Suprapubic skin (tissue), 4 donors: Measurements from ENCODE around the gene ARPP19. TPM values are rescaled to one million over a fixed set of nuclear protein-coding genes. Genes with fewer than 3 reads are reported as not detected.

ENCODE experiments used
- DNase-seq, 2 donors: peaks; one replicate each; pipeline ENCODE4 v3.0.0-alpha.2; 2019; ENCODE audit warnings: low spot score in 2 of 2
- H3K27ac ChIP-seq: fragments of 200-600 bp; sonication (generic); one replicate; pipeline ENCODE4 v1.5.1; 2019
- H3K27me3 ChIP-seq: fragments of 200-600 bp; sonication (generic); one replicate; pipeline ENCODE4 v1.5.1; 2019
- H3K36me3 ChIP-seq: fragments of 200-600 bp; sonication (generic); one replicate; pipeline ENCODE4 v1.5.1; 2019
- H3K4me1 ChIP-seq: fragments of 200-600 bp; sonication (generic); one replicate; pipeline ENCODE4 v1.5.1; 2019
- H3K4me3 ChIP-seq: fragments of 200-600 bp; sonication (generic); one replicate; pipeline ENCODE4 v1.5.1; 2019; ENCODE audit warnings: mild to moderate bottlenecking
- H3K9me3 ChIP-seq: fragments of 200-600 bp; sonication (generic); one replicate; pipeline ENCODE4 v1.5.1; 2019
- CTCF ChIP-seq, 2 donors: fragments of 200-600 bp in 1 of 2; fragments of 450-650 bp in 1 of 2; sonication (generic) in 1 of 2; IDR thresholded peaks; one replicate each; pipeline ENCODE4 v1.5.1; 2016 to 2019; ENCODE audit warnings: antibody characterized with exemption in 2 of 2, mild to moderate bottlenecking in 1 of 2, moderate library complexity in 1 of 2
- EP300 ChIP-seq: sonication (generic); formaldehyde crosslinking; IDR thresholded peaks from one replicate; pipeline ENCODE4 v1.6.1; 2017; ENCODE audit warnings: antibody characterized with exemption
- POLR2A ChIP-seq, 2 donors: fragments of 450-650 bp; IDR thresholded peaks; one replicate each; pipeline ENCODE4 v1.6.1; 2017; ENCODE audit warnings: antibody characterized with exemption in 2 of 2, mild to moderate bottlenecking in 2 of 2, moderate library complexity in 2 of 2
- POLR2AphosphoS5 ChIP-seq, 3 donors: sonication (generic); formaldehyde crosslinking; IDR thresholded peaks; one replicate each; pipeline ENCODE4 v1.6.1; 2017; ENCODE audit warnings: antibody characterized with exemption in 3 of 3
- WGBS: methylation state at CpG from one replicate; pipeline ENCODE4 v1.1.5; 2018; 5-methylcytosine and 5-hydroxymethylcytosine counted together
- total RNA-seq, 4 donors: library from RNA; depleted of rRNA; stranded (reverse); fragments of >200 nt; gene quantifications; one replicate each; pipeline ENCODE4 v1.1.0, GENCODE V29; 2016

Gene ARPP19
- total RNA-seq, 4 donors from 2014 or later, result 69.5 to 96.5 (median 86.8) TPM

- Histone ChIP-seq H3K27ac (no peak overlapping the region), H3K27me3 (no peaks in the 10 kb centered on the region), H3K36me3 (peaks cover 4% of the 10 kb centered on the region), H3K4me1 (peaks cover 66% of the 10 kb centered on the region), H3K4me3 (no peak overlapping the region), H3K9me3 (no peaks in the 10 kb centered on the region)
- no peak for DNase-seq
- TF ChIP-seq POLR2A (IDR thresholded peaks at IDR 0.05) (no peak), CTCF (IDR thresholded peaks at IDR 0.05) (no peak), POLR2AphosphoS5 (IDR thresholded peaks at IDR 0.05) (no peak), EP300 (no peak)
- WGBS, result 70% methylated on average over 4 of the region's 4 CpGs
Measured at GRCh38 chr15:52563501-52564060, 5.2 kb downstream of the ARPP19 start.

- WGBS, result 71% methylated on average over 2 of the region's 2 CpGs
- Histone ChIP-seq H3K36me3 (peaks cover 14% of the 10 kb centered on the region), H3K27me3 (no peaks in the 10 kb centered on the region), H3K4me1 (peaks cover 43% of the 10 kb centered on the region), H3K4me3 (no peak overlapping the region), H3K27ac (no peak overlapping the region), H3K9me3 (no peaks in the 10 kb centered on the region)
- no peak for DNase-seq
- no peak for TF ChIP-seq POLR2A (IDR thresholded peaks at IDR 0.05)
- no peak for TF ChIP-seq POLR2AphosphoS5 (IDR thresholded peaks at IDR 0.05)
Measured at GRCh38 chr15:52559575-52559974, 9.3 kb downstream of the ARPP19 start.

DNA sequence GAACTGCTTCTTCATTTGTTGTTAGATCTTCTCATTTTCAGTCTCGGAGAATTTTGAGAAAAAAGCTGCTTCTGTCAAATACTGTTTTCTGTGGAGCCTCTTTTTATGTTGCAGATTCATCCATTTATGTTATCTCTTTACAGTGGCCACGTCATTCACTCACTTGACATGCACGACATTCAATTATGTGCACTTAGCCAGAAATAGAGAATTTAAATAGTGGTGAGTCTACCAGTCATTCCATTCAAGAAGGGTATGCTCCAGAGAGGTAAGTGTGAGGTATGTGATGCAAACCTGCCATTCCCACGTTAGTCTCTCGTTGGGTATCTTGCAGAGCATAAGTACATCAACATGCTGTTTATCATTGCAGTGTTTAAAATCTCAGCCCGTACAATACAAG, 9.8 kb downstream of the ARPP19 start:
- DNase-seq, result no peak
- H3K27ac ChIP-seq, result no peak overlapping the region
- no peak overlapping the region for H3K4me3 ChIP-seq
- no peak for TF ChIP-seq EP300
- no peak for TF ChIP-seq POLR2AphosphoS5 (IDR thresholded peaks at IDR 0.05)
- TF ChIP-seq POLR2A (IDR thresholded peaks at IDR 0.05), result no peak
- TF ChIP-seq CTCF (IDR thresholded peaks at IDR 0.05), result no peak
- no peaks in the 10 kb centered on the region for H3K27me3 ChIP-seq
- H3K4me1 ChIP-seq, result peaks cover 41% of the 10 kb centered on the region
- peaks cover 14% of the 10 kb centered on the region for H3K36me3 ChIP-seq
- H3K9me3 ChIP-seq, result no peaks in the 10 kb centered on the region
- 91% methylated on average over 6 of the region's 6 CpGs for WGBS

DNA sequence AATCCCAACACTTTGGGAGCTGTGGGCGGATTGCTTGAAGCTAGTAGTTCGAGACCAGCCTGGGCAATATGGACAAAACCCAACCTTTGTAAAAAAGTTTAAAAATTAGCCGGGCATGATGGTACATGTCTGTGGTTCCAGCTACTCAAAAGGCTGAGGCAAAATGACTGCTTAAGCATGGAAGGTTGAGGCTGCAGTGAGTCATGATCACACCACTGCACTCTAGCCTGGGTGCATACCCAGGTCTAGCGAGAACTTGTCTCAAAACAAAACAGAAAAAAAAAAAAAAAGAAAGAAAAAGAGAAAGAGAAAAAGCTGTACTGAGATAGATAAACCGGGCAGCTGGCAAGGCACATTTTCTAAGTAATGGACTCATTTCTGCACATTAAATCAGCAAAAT, 10.6 kb downstream of the ARPP19 start:
- Histone ChIP-seq H3K27ac (no peak overlapping the region), H3K36me3 (peaks cover 14% of the 10 kb centered on the region), H3K9me3 (no peaks in the 10 kb centered on the region), H3K4me3 (no peak overlapping the region), H3K4me1 (peaks cover 33% of the 10 kb centered on the region), H3K27me3 (no peaks in the 10 kb centered on the region)
- 62% methylated on average over 5 of the region's 5 CpGs for WGBS
- no peak for DNase-seq
- TF ChIP-seq POLR2AphosphoS5 (IDR thresholded peaks at IDR 0.05) (no peak), EP300 (no peak), POLR2A (IDR thresholded peaks at IDR 0.05) (no peak), CTCF (IDR thresholded peaks at IDR 0.05) (no peak)

GRCh38 chr15:52557274-52557641, 11.6 kb downstream of the ARPP19 start:
- no peak for DNase-seq
- Histone ChIP-seq H3K36me3 (peaks cover 18% of the 10 kb centered on the region), H3K4me3 (no peak overlapping the region), H3K4me1 (peaks cover 28% of the 10 kb centered on the region), H3K27ac (no peak overlapping the region), H3K27me3 (no peaks in the 10 kb centered on the region), H3K9me3 (no peaks in the 10 kb centered on the region)
- no peak for TF ChIP-seq CTCF (IDR thresholded peaks at IDR 0.05)
- TF ChIP-seq POLR2AphosphoS5 (IDR thresholded peaks at IDR 0.05), result no peak
- TF ChIP-seq EP300, result no peak
- TF ChIP-seq POLR2A (IDR thresholded peaks at IDR 0.05), result no peak
